ENCODE results near the gene DMRTC2.

DMRTC2 gene

GRCh38 chr19:41845001-41845050, at the start of gene DMRTC2:
Gene DMRTC2 (plus strand): TSS chr19:41845042. CDS start chr19:41847429, 2,387 bp downstream.
- DNase-seq: no peak

GRCh38 chr19:41796362-41796761, 48.5 kb upstream of the DMRTC2 start, which contains the start of gene CEACAM3:
Gene CEACAM3 (plus strand): TSS chr19:41796587. CDS start chr19:41796678, 91 bp downstream.
- no peak for DNase-seq

GRCh38 chr19:41796901-41797300, 47.9 kb upstream of the DMRTC2 start:
- DNase-seq: no peak

DNA sequence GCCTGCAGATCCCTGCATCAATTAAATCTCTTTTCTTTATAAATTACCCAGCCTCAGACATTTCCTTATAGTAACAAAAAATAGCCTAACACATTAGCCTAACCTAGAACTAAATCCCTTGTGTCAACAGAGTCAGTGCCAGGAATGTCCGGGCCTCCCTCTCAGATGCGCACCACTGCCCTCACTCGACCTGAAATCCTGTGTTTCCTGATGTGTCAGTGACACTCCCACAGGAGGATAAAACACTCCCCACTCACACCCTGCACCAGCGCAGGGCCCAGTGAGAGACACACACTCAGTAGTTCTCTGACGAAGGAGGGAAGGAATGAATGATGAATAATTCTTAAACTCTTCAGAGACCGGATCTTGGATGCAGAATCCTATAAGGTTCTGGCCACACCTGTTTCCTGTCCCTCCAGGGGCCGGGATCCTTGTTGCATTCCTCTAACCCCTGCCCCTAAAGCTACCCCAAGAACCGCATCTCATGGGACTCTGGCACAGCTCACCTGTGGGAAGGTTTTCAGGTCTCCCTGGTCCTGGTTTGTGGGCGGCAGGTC, 45.3 kb upstream of the DMRTC2 start:
- DNase-seq: no peak

GRCh38 chr19:41801031-41801430, 43.8 kb upstream of the DMRTC2 start:
- DNase-seq: no peak

GRCh38 chr19:41801792-41802211, 43.0 kb upstream of the DMRTC2 start:
- no peak for DNase-seq

DNA sequence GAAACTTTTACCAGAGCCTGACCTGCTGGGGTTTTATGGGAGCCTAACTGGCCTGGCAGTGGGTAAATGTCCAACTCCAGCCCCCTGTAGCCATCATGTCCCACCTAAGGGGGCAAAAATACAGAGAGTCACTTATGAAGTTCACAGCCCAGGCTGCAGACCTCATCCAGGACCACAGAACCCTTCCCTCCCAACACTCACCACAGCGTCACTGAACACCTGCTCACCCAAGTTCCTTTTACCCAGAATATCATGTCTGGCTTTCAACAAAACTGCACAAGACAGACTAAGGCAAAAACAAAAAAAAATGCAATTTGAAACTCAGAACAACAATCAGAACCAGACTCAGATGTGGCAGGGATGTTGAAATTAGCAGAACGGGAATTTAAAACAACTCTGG, 42.1 kb upstream of the DMRTC2 start:
- no peak for DNase-seq

DNA sequence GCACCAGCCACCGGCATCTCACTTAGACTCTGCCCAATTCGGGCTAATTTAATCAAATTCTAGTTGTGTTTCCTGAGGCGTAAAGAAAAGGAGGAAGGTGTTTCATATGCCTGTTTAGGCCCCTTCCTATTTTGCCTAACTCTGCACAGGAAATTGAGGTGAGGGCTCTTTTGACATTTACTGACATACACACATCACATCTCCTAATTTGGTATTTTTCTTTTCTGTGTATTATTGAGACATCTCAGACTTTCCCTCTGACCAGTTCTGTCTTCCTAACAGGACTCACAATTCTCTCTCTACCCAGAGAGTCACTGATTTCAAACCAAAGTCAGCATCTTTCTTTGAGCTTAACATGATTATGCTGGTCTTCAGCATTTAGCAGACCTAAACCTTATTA, 40.5 kb upstream of the DMRTC2 start:
- DNase-seq: no peak

GRCh38 chr19:41807176-41807575, 37.7 kb upstream of the DMRTC2 start:
- DNase-seq: no peak

DNA sequence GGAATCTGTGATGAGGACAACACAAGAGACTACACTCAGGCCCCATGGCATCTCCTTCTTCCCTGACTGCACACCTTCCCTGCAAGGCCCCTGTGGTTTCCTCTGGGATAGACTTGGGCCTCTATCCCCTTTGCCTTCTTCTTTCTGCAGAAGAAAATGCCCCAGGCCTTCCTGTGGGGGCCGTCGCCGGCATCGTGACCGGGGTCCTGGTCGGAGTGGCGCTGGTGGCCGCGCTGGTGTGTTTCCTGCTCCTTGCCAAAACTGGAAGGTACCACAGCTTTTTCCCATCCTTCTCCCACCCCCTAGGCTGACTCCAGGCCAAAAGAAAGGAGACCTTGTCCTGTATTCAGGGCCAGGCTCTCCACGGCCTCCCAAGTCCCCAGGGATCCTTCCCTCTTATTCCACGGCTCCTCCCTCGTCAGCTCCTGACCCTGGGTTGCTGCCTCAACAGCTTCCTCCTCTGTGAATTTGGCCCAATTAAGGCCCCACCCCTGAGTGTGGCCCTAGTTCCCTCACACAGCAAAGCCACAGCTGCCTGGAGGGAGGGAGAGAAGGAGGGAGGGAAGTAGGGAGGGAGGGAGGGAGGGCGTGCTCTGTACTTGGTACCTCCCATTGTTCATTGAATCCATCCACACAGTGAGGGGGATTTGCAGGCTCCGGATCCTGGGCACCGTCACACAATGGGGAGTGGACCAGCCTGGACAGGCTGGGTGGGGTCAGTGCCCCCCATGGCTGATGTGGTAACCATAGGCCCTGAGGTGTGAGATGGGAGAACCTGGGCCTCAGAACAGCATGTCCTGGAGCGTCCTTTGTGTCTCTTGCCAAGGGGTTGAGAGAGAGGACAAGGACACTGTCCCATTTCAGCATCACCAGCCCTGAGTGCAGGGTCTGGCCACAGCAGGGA, 35.9 kb upstream of the DMRTC2 start:
- DNase-seq: no peak

DNA sequence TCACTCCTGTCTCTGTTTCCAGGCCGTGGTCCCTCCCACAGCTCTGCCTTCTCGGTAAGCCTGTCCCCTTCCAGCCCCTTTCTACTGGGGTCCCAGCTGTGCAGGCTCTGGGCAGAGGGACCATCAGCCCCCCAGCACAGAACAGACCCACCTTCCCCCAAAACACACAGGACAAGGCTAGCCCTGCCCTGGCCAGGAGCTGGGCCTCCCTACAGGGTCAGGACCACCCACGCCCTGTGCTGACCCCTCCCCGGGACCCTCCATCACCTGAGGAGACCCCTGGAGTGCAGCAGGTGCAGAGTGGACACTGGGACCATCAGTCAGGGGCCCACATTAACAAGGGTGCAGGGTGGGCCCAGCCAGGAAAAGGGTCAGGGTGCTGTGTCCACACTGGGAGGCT, 34.5 kb upstream of the DMRTC2 start:
- no peak for DNase-seq

DNA sequence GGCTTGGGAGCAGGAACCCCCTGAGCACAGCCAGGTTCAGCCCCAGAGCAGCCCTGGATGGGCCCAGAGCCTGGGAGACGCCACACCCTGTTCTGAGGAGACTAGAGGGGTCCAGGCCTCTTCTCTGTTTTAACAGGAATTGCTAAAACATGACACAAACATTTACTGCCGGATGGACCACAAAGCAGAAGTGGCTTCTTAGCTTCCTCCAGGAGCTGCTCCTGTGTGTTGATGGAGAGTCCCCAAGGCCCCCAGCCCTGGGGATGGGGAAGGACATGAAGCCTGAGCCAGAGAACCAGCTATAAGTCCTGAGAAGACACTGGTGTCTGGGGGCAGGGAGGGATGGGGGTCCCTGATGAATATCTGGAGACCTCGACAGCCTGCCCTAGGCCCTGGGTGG, 33.8 kb upstream of the DMRTC2 start:
- no peak for DNase-seq

- DNase-seq: no peak
These were observed 32.9 kb upstream of the DMRTC2 start for GRCh38 chr19:41811981-41812380.

DNA sequence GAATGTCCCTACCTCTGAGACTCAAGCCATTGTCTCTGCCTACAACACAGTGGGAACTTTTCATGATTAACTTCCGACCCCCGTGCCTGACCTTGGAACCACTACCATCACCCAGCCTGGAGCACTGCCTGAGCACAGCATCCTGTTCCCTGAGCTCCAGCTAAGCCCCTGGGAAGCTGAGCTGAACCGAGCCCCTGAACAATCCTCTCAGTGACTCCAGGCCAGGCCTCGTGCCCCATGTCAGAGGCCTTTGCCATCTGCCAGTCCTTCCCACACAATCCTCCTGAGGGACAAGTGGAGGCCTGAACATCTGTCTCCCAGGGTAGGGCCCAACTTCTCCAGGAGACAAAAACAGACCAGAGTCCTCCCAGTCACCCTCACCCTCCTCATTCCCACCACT, 30.9 kb upstream of the DMRTC2 start:
- DNase-seq: no peak

DNA sequence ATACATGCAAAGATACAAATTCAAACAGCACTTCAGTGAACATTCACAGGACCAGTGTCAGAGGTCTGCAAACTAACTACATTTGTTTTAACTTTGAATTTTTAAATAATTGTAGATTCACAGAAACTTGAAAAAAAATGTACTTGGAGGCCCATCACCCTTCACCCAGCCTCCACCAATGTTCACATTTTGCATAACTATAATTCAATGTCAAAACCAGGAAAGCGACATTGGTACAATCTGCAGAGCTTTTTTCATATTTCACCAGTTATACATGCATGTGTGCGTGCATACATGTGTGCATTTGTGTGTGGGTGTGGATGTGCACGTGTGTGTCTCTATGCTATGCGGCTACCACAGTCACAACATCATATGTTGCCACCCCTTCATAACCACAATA, 29.5 kb upstream of the DMRTC2 start:
- no peak for DNase-seq

GRCh38 chr19:41816761-41817160, 28.1 kb upstream of the DMRTC2 start:
- DNase-seq: no peak

DNA sequence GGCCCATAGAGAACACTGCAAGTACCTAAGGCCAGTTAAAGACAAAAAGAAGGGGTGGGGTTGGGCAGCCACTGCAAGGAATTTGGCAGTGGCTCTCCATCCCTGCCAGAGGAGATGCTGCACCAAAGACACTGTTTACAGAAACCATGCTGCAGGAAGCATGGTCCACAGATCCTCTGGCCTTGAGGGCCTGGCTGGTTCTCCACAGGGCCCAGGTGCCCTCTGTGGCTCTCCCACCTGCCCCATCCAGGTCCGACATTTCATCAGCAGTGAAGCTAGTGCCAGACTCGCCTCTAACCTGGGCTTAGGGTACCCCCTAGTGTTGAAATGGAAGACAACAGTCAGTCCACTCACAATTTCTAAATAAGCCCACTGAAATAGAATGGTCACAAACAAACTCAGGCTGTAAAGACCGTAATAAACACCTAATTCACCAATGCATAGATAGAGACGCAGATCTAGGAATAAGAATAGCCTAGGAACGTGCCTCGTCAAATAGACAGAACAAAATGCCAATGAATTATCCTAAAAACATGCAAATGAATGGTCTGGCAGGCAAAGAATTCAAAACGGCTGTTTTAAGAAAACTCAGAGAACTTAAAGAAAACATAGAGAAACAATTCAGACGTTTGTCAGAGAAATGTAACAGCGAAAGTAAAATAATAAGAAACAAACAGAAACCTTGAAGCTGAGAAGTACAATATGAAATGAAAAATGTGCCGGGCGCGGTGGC, 23.7 kb upstream of the DMRTC2 start:
- DNase-seq: peak; percentile 64

DNA sequence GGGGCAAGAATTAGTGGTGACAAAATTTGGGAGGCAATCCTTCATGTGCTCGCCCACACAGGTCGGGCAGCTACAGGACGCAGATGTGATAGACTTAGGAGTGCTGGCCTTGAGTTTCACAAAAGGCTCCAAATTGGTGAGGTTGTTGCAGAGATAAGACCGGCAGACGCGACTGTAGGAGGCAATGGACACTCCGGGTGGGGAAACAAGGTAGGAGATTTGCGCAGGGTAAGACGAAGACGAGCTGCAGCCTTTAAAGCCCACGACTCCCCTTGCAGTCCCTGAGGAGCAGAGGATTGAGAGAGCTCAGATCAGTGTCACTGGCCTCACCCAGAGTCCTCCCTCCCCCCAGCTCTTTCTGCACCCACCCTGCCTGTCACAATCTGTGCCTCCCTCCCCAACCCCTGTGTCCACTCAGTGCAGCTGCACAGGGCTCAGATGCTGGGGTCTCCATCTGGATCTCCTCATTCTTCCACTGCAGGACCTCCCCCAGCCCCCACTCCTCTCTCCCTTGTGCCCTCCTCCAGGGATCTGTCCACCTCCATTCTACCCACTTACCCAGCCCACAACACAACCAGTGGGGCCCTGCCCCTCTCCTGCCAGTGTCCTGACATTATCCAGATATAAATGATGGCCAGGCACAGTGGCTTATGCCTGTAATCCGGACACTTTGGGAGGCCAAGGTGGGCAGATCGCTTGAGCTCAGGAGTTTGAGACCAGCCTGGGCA, 6.7 kb upstream of the DMRTC2 start:
- no peak for DNase-seq

- DNase-seq: no peak
These were observed 5.6 kb upstream of the DMRTC2 start for GRCh38 chr19:41839211-41839610.

DNA sequence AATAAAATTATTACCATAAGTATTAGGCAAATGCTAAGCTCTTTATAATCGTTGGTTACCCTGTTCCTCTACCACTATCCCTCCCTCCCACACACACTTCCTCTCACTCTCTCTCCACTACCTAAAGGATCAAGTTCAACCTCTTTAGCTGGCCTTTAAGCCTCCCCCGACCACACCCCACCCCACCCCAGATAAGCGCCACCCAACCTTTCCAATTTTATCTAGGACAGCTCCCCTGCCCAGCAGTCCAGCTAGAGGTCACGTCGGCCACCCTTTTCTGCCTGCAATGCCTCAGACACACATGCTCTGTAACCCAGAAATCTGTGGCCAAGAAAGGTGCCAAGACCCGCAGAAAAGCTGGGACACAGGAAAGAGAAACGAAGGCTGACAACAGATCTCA, 1.5 kb upstream of the DMRTC2 start:
- DNase-seq: no peak

GRCh38 chr19:41844601-41845000, 241 bp upstream of the DMRTC2 start, which contains the start of gene LYPD4:
Gene LYPD4 (minus strand): TSS chr19:41844683. CDS start chr19:41839285, 5,398 bp downstream.
- DNase-seq: no peak

DNA sequence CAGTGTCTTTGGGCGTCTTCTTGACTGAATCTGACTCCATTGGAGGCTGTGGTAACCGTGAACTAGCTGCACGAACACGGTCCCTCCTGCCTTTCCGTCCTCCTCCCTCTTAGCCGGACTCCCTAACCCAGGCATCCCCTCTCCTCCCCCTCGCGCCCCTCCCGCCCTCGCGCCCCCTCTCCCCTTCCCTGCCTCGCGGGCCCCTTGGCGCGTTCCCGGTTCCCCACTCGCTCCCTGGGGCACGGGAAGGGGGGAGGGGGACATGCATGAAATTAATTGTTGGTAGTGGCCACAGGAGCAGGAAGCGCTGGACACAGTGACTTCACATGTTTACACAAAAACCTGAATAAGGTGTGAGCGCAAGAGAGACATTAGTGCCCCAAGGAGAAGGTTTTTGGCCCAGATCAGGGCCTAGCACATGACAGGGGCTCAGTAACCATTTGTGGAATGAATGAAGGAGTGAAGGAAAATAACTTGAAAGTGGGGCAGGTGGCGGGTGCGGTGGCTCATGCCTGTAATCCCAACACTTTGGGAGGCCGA, 279 bp downstream of the DMRTC2 start:
- DNase-seq: no peak

DNA sequence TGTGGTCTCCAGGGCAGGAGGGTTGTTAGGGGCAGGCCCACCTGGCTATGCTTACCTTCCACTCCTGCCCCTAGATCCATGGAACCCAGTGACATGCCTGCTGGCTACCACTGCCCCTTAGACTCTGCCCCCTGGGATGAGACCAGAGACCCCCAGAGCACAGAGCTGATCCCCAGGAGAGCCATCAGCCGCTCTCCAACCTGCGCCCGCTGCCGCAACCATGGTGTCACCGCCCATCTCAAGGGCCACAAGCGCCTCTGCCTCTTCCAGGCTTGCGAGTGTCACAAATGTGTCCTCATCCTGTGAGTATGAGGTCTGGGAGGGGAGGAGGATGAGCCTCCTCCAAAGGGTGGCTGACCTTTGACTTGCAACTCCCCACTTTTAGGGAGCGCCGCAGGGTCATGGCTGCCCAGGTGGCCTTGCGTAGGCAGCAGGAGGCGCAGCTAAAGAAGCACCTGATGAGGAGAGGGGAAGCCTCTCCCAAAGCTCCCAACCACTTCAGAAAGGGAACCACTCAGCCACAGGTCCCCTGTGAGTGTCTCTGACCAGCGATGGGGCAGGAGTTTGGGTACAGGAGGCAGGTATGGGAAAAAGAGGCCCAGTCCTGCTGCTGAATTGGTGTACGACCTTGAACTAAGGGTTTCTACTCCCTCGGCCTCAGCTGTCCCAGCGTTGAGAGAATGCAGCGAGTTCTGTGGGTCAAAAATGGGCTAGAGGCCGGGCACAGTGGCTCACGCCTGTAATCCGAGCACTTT, 2.7 kb downstream of the DMRTC2 start:
- no peak for DNase-seq

All from NCI-H1105 treated with DMSO at 0.1 percent for 48 hours (cell line).